ENCODE measurements around the gene GEMIN5. TPM values are rescaled to one million over a fixed set of nuclear protein-coding genes. Genes with fewer than 3 reads are reported as not detected.

GEMIN5 gene
- total RNA-seq, 1 experiment from 2014 or later: 35.8 TPM

- Histone ChIP-seq H2BK15ac (ENCODE audit: low read depth, low read length) (no peak overlapping the region), H2BK20ac (ENCODE audit: low read depth, low read length, poor library complexity, severe bottlenecking) (no peak overlapping the region), H2AFZ (ENCODE audit: low read length) (no peak overlapping the region), H4K5ac (ENCODE audit: insufficient read length, low read depth, low read length) (no peak overlapping the region), H3K9me3 (ENCODE audit: control insufficient read depth, low read depth, low read length) (no peaks in the 10 kb centered on the region), H4K8ac (replicated peaks; ENCODE audit: insufficient read length, low read depth, low read length) (no peak overlapping the region), H3K79me1 (ENCODE audit: insufficient read depth, low read depth, low read length, poor library complexity, severe bottlenecking) (no peaks in the 10 kb centered on the region), H3K23me2 (ENCODE audit: insufficient read length, low read depth, low read length, poor library complexity, severe bottlenecking) (no peaks in the 10 kb centered on the region), H3K4ac (ENCODE audit: low read depth, low read length) (no peak overlapping the region), H3K18ac (ENCODE audit: insufficient read length, low read depth, low read length) (no peak overlapping the region), H2BK5ac (ENCODE audit: insufficient read length, low read length) (no peak overlapping the region), H3K27me3 (ENCODE audit: insufficient read depth, low read length) (no peaks in the 10 kb centered on the region), H2AK5ac (ENCODE audit: insufficient read length, low read length) (no peak overlapping the region), H3K27ac (ENCODE audit: insufficient read length, low read depth, low read length) (peak overlapping the region; percentile 5), H3T11ph (ENCODE audit: low read length) (no peak overlapping the region), H4K20me1 (ENCODE audit: control insufficient read depth, insufficient read depth, insufficient read length) (no peaks in the 10 kb centered on the region), H4K91ac (ENCODE audit: insufficient read length, low read depth, low read length) (no peak overlapping the region), H3K56ac (ENCODE audit: insufficient read length, low read depth, low read length) (no peak overlapping the region), H3K79me2 (ENCODE audit: insufficient read depth, low read length) (no peaks in the 10 kb centered on the region), H2BK12ac (ENCODE audit: insufficient read length, low read depth, low read length) (no peak overlapping the region), H3K4me2 (ENCODE audit: insufficient read depth, insufficient read length, low read length) (peak overlapping the region; percentile 23), H3K23ac (ENCODE audit: insufficient read length, low read depth, low read length) (no peak overlapping the region), H3K9ac (ENCODE audit: extremely low read depth, insufficient read length, low read length) (peak overlapping the region; percentile 24), H3K14ac (ENCODE audit: insufficient read depth, low read length) (no peak overlapping the region), H3K4me1 (ENCODE audit: insufficient read depth, low read length) (no peaks in the 10 kb centered on the region), H2BK120ac (ENCODE audit: low read depth, low read length, poor library complexity, severe bottlenecking) (no peak overlapping the region)
- Mint-ChIP-seq H3K4me3 (peak overlapping the region; percentile 78 to 83), H3K27me3 (ENCODE audit: low read depth) (no peaks in the 10 kb centered on the region), H3K27ac (peak overlapping the region; percentile 81 to 97 (median 96); a peak in 4 of 7 replicates), H3K9me3 (no peaks in the 10 kb centered on the region), H3K36me3 (ENCODE audit: insufficient read depth in 1 of 3, low read depth in 3 of 3) (no peaks in the 10 kb centered on the region; a peak in 1 of 7 replicates), H3K4me1 (peaks cover 21 to 24% of the 10 kb centered on the region in 2 experiments)
- no peak for DNase-seq
- no peak for TF ChIP-seq CTCF (conservative IDR thresholded peaks at IDR 0.05)
- WGBS (ENCODE audit: extremely low coverage, insufficient read length, low lambda C conversion rate): no CpG with 5 or more reads among the region's 2 CpGs
Observed at GRCh38 chr5:154849791-154850201, 88.2 kb downstream of the GEMIN5 start.
